HepG2 (cell line): Measurements from ENCODE around the gene CST4. TPM values are rescaled to one million over a fixed set of nuclear protein-coding genes. Genes with fewer than 3 reads are reported as not detected.

Source experiments
- DZIP1 ChIP-seq: sonication (generic); formaldehyde crosslinking; IDR thresholded peaks from 2 replicates; pipeline ENCODE4 v1.5.0; 2020; ENCODE audit warnings: mild to moderate bottlenecking, missing genetic modification reagents
- HIVEP1 ChIP-seq: sonication (generic); formaldehyde crosslinking; IDR thresholded peaks from 2 replicates; pipeline ENCODE4 v1.4.0; 2020; ENCODE audit warnings: mild to moderate bottlenecking, missing genetic modification reagents
- IKZF5 ChIP-seq: IDR thresholded peaks from 2 replicates; pipeline ENCODE4 v1.6.1; 2018; ENCODE audit warnings: missing genetic modification reagents, mild to moderate bottlenecking, missing compliant biosample characterization
- MAFF ChIP-seq: IDR thresholded peaks from 2 replicates; pipeline ENCODE4 v1.6.1; 2011; ENCODE audit warnings: low read depth, low read length, improper control_type of control experiment
- NBN ChIP-seq: fragments of 450-650 bp; conservative IDR thresholded peaks from 2 replicates; pipeline ENCODE4 v1.6.1; 2017
- NFATC3 ChIP-seq: sonication (generic); formaldehyde crosslinking; IDR thresholded peaks from 2 replicates; pipeline ENCODE4 v1.5.1; 2020; ENCODE audit warnings: mild to moderate bottlenecking, missing genetic modification reagents
- NPAS2 ChIP-seq: sonication (generic); formaldehyde crosslinking; IDR thresholded peaks from 2 replicates; pipeline ENCODE4 v1.8.0; 2022; ENCODE audit warnings: mild to moderate bottlenecking, missing genetic modification reagents, borderline replicate concordance
- PRDM15 ChIP-seq: sonication (generic); formaldehyde crosslinking; IDR thresholded peaks from 2 replicates; pipeline ENCODE4 v1.4.0; 2020; ENCODE audit warnings: missing genetic modification reagents
- RCOR2 ChIP-seq: IDR thresholded peaks from 2 replicates; pipeline ENCODE4 v1.6.1; 2016; ENCODE audit warnings: missing biosample characterization, missing genetic modification reagents
- SRSF4 ChIP-seq: fragments of 200-400 bp; formaldehyde crosslinking; IDR thresholded peaks from one replicate; pipeline ENCODE4 v1.6.1; 2018; ENCODE audit warnings: mild to moderate bottlenecking, low read depth, low read length, moderate library complexity; ENCODE audit not compliant: poor library complexity, severe bottlenecking
- TFDP1 ChIP-seq: IDR thresholded peaks from 2 replicates; pipeline ENCODE4 v1.6.1; 2016; ENCODE audit warnings: missing compliant biosample characterization, missing genetic modification reagents, borderline replicate concordance
- ZBTB33 ChIP-seq: sonication (generic); formaldehyde crosslinking; IDR thresholded peaks from 2 replicates; pipeline ENCODE4 v1.4.0; 2020; ENCODE audit warnings: missing genetic modification reagents
- ZNF282 ChIP-seq: fragments of 450-650 bp; IDR thresholded peaks from 2 replicates; pipeline ENCODE4 v1.6.1; 2018; ENCODE audit not compliant: partially characterized antibody
- ZNF446 ChIP-seq: sonication (generic); formaldehyde crosslinking; IDR thresholded peaks from 2 replicates; pipeline ENCODE4 v1.5.0; 2020; ENCODE audit warnings: mild to moderate bottlenecking, missing genetic modification reagents
- polyA plus RNA-seq, 8 experiments: library from polyadenylated mRNA; depleted of rRNA in 3 of 8; stranded (reverse) in 7 of 8; unstranded in 1 of 8; fragments of >200 nt; fragmentation: Illumina TruSeq in 4 of 8; extraction: Trizol in 4 of 8; gene quantifications; 2 replicates each; pipeline versions ENCODE4 v1.2.1 to v1.2.3, GENCODE V29; 2011 to 2016; ENCODE audit warnings: low read depth in 4 of 8, missing spikeins in 1 of 8, mixed read lengths in 1 of 8; ENCODE audit not compliant: insufficient read depth in 1 of 8
- total RNA-seq, 5 experiments: library from RNA; depleted of rRNA; stranded (reverse); fragments of >200 nt; fragmentation: Illumina TruSeq; extraction: Trizol; gene quantifications; 2 replicates each; pipeline ENCODE4 v1.2.3, GENCODE V29; 2016; ENCODE audit warnings: low read depth in 1 of 5

The CST4 gene
- total and polyA plus RNA-seq, 2 of the 13 experiments (the other 11 are each of a cell fraction or from before 2014, with no cell fraction given) = not detected

GRCh38 chr20:23669327-23669726 lies 19.5 kb downstream of the CST4 start (continued):
- no peak for TF ChIP-seq IKZF5 (CRISPR knock-in tag)
- no peak for TF ChIP-seq NFATC3 (CRISPR knock-in tag)
- TF ChIP-seq MAFF = no peak
- 0 out of 2 replicates have a peak, but pooled peaks have one; percentile 14 for TF ChIP-seq NBN
- no peak for TF ChIP-seq ZBTB33 (CRISPR knock-in tag)
- no peak for TF ChIP-seq PRDM15 (CRISPR knock-in tag)
- peak; percentile 69 for TF ChIP-seq ZNF282
- no peak for TF ChIP-seq DZIP1 (CRISPR knock-in tag)
- no peak for TF ChIP-seq RCOR2 (CRISPR knock-in tag)
- no peak for TF ChIP-seq NPAS2
- no peak for TF ChIP-seq SRSF4
- TF ChIP-seq HIVEP1 (CRISPR knock-in tag) = no peak
- no peak for TF ChIP-seq TFDP1 (CRISPR knock-in tag)
- TF ChIP-seq ZNF446 = no peak
